ENCODE measurements around the gene PLAA. TPM values are rescaled to one million over a fixed set of nuclear protein-coding genes. Genes with fewer than 3 reads are reported as not detected.

PLAA gene
- total RNA-seq, 1 donor from 2014 or later: 34.8 TPM

- TF ChIP-seq CTCF (IDR thresholded peaks at IDR 0.05; ENCODE audit: insufficient read depth, low read length, poor library complexity, severe bottlenecking): no peak
- Histone ChIP-seq H3K27me3 (ENCODE audit: control insufficient read depth, insufficient read depth, low read length) (no peaks in the 10 kb centered on the region), H3K36me3 (ENCODE audit: control insufficient read depth, insufficient read depth, low read length) (no peaks in the 10 kb centered on the region), H3K4me3 (ENCODE audit: low read depth, low read length) (no peak overlapping the region)
- DNase-seq (ENCODE audit: low read depth): no peak
Observed at GRCh38 chr9:26940779-26941178, 6.3 kb downstream of the PLAA start.

- TF ChIP-seq CTCF (IDR thresholded peaks at IDR 0.05; ENCODE audit: insufficient read depth, low read length, poor library complexity, severe bottlenecking): no peak
- H3K27me3 ChIP-seq (ENCODE audit: control insufficient read depth, insufficient read depth, low read length): no peaks in the 10 kb centered on the region
- no peaks in the 10 kb centered on the region for H3K36me3 ChIP-seq (ENCODE audit: control insufficient read depth, insufficient read depth, low read length)
- H3K4me3 ChIP-seq (ENCODE audit: low read depth, low read length): no peak overlapping the region
- no peak for DNase-seq (ENCODE audit: low read depth)
Observed at GRCh38 chr9:26939955-26940711, 6.9 kb downstream of the PLAA start.

GRCh38 chr9:26937816-26938371 lies 9.1 kb downstream of the PLAA start:
- DNase-seq (ENCODE audit: low read depth): no peak
- no peak overlapping the region for H3K4me3 ChIP-seq (ENCODE audit: low read depth, low read length)
- TF ChIP-seq CTCF (IDR thresholded peaks at IDR 0.05; ENCODE audit: insufficient read depth, low read length, poor library complexity, severe bottlenecking): no peak
- H3K27me3 ChIP-seq (ENCODE audit: control insufficient read depth, insufficient read depth, low read length): no peaks in the 10 kb centered on the region
- H3K36me3 ChIP-seq (ENCODE audit: control insufficient read depth, insufficient read depth, low read length): no peaks in the 10 kb centered on the region

- Histone ChIP-seq H3K4me3 (ENCODE audit: low read depth, low read length) (no peak overlapping the region), H3K27me3 (ENCODE audit: control insufficient read depth, insufficient read depth, low read length) (no peaks in the 10 kb centered on the region), H3K36me3 (ENCODE audit: control insufficient read depth, insufficient read depth, low read length) (no peaks in the 10 kb centered on the region)
- DNase-seq (ENCODE audit: low read depth): no peak
- TF ChIP-seq CTCF (IDR thresholded peaks at IDR 0.05; ENCODE audit: insufficient read depth, low read length, poor library complexity, severe bottlenecking): no peak
Observed at GRCh38 chr9:26935847-26936246, 11.2 kb downstream of the PLAA start.

GRCh38 chr9:26928902-26929495 lies 18.0 kb downstream of the PLAA start:
- Histone ChIP-seq H3K27me3 (ENCODE audit: control insufficient read depth, insufficient read depth, low read length) (no peaks in the 10 kb centered on the region), H3K36me3 (ENCODE audit: control insufficient read depth, insufficient read depth, low read length) (no peaks in the 10 kb centered on the region), H3K4me3 (ENCODE audit: low read depth, low read length) (no peak overlapping the region)
- no peak for TF ChIP-seq CTCF (IDR thresholded peaks at IDR 0.05; ENCODE audit: insufficient read depth, low read length, poor library complexity, severe bottlenecking)
- no peak for DNase-seq (ENCODE audit: low read depth)

All from kidney epithelial cell (primary cell).